ENCODE data around the gene ARL5C.

DNA sequence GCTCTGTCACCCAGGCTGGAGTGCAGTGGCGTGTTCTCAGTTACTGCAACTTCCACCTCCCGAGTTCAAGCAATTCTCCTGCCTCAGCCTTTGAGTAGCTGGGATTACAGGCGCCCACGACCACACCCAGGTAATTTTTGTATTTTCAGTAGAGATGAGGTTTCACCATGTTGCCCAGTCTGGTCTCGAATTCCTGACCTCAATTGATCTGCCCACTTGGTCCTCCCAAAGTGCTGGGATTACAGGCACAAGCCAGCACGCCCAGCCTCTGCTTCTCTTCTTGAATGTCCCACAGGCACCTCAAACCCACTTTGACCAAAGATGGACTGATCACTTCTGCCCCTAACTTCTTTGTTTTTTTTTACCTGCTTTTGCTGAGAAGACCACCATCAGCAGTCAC is 4.6 kb upstream of the ARL5C start:
- TF ChIP-seq, protein P1, sequence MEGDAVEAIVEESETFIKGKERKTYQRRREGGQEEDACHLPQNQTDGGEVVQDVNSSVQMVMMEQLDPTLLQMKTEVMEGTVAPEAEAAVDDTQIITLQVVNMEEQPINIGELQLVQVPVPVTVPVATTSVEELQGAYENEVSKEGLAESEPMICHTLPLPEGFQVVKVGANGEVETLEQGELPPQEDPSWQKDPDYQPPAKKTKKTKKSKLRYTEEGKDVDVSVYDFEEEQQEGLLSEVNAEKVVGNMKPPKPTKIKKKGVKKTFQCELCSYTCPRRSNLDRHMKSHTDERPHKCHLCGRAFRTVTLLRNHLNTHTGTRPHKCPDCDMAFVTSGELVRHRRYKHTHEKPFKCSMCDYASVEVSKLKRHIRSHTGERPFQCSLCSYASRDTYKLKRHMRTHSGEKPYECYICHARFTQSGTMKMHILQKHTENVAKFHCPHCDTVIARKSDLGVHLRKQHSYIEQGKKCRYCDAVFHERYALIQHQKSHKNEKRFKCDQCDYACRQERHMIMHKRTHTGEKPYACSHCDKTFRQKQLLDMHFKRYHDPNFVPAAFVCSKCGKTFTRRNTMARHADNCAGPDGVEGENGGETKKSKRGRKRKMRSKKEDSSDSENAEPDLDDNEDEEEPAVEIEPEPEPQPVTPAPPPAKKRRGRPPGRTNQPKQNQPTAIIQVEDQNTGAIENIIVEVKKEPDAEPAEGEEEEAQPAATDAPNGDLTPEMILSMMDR (tag by site-specific recombination; IDR thresholded peaks at IDR 0.05): no peak
- no peak for TF ChIP-seq ZNF19 (tag by site-specific recombination; IDR thresholded peaks at IDR 0.05; ENCODE audit: low read depth)
- TF ChIP-seq ZNF174 (tag by site-specific recombination; IDR thresholded peaks at IDR 0.05): no peak
- no peak for TF ChIP-seq GLI4 (tag by site-specific recombination; IDR thresholded peaks at IDR 0.05)
- no peak for TF ChIP-seq ZSCAN16 (tag by site-specific recombination; IDR thresholded peaks at IDR 0.05)
